Measurements from ENCODE around the gene PDCD1. TPM values are rescaled to one million over a fixed set of nuclear protein-coding genes. Genes with fewer than 3 reads are reported as not detected.

The PDCD1 gene
- total RNA-seq, 1 experiment from 2014 or later: 0.22 TPM

DNA sequence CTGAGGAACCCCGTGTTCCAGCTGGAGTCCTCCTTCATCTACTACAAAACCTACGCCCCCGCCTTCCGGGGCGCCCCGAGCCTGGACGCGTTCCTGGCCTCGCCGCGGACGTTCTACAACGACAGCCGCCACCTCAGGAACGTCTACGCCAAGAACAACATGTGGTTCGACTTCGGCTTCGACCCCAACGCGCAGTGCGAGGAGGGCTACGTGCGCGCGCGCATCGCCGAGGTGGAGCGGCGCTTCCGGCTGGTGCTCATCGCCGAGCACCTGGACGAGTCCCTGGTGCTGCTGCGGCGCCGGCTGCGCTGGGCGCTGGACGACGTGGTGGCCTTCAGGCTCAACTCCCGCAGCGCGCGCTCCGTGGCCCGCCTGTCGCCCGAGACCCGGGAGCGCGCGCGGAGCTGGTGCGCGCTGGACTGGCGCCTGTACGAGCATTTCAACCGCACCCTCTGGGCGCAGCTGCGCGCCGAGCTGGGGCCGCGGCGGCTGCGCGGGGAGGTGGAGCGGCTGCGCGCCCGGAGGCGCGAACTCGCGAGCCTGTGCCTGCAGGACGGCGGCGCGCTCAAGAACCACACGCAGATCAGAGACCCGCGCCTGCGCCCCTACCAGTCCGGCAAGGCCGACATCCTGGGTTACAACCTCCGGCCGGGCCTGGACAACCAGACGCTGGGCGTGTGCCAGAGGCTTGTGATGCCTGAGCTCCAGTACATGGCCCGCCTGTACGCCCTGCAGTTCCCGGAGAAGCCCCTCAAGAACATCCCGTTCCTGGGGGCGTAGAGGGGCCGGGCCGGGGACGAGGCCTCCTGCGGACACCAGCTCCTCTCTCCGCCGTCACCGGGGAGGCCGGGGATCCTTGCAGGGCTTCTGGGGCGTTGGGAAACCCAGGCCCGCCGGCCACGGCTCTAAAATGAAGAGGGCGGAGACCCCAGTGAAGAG is 55.0 kb downstream of the PDCD1 start:
- no TSS peak for BruUV-seq (replicated peaks)
- DNase-seq (ENCODE audit: low read depth, low spot score) (no peak), ATAC-seq (no peak)
- Histone ChIP-seq H2AFZ (ENCODE audit: low read depth, low read length, poor library complexity, severe bottlenecking) (no peak overlapping the region), H3K27ac (ENCODE audit: low read depth, low read length) (no peak overlapping the region), H3K4me3 (replicated peaks in 1 of 2; ENCODE audit: low read depth in 1 of 2, low read length in 2 of 2) (no peak overlapping the region), H3K36me3 (ENCODE audit: control insufficient read depth in 1 of 2, insufficient read depth in 2 of 2, low read length in 2 of 2) (no peaks in the 10 kb centered on the region), H3K9ac (ENCODE audit: low read length) (no peak overlapping the region), H3K79me2 (ENCODE audit: insufficient read depth, low read length) (no peaks in the 10 kb centered on the region), H3K9me2 (ENCODE audit: insufficient read depth) (no peaks in the 10 kb centered on the region), H3K4me1 (ENCODE audit: control insufficient read depth in 1 of 2, insufficient read depth in 2 of 2, low read length in 2 of 2) (no peaks in the 10 kb centered on the region), H3K9me3 (ENCODE audit: control insufficient read depth in 1 of 2, insufficient read depth in 1 of 2, low read depth in 1 of 2, low read length in 2 of 2) (no peaks in the 10 kb centered on the region), H3K4me2 (ENCODE audit: low read length) (no peak overlapping the region), H3K27me3 (ENCODE audit: insufficient read depth, low read length) (no peaks in the 10 kb centered on the region), H4K20me1 (ENCODE audit: insufficient read depth) (no peaks in the 10 kb centered on the region)
- no peak for TF ChIP-seq ZFX (IDR thresholded peaks at IDR 0.05)
- no peak for TF ChIP-seq ZNF274 (IDR thresholded peaks at IDR 0.05; ENCODE audit: low read depth, low read length)
- TF ChIP-seq YY1 (IDR thresholded peaks at IDR 0.05; ENCODE audit: extremely low read depth, insufficient replicate concordance, low read depth, low read length): no peak
- no peak for TF ChIP-seq CEBPB (IDR thresholded peaks at IDR 0.05; ENCODE audit: low read depth)
- no peak for TF ChIP-seq EZH2phosphoT487 (IDR thresholded peaks at IDR 0.05; ENCODE audit: borderline replicate concordance)
- TF ChIP-seq POLR2AphosphoS5 (IDR thresholded peaks at IDR 0.05; ENCODE audit: low read depth, low read length): no peak
- no peak for TF ChIP-seq RAD21 (IDR thresholded peaks at IDR 0.05; ENCODE audit: low read depth)
- no peak for TF ChIP-seq SIN3A (IDR thresholded peaks at IDR 0.05; ENCODE audit: low read depth)
- TF ChIP-seq, protein P1, sequence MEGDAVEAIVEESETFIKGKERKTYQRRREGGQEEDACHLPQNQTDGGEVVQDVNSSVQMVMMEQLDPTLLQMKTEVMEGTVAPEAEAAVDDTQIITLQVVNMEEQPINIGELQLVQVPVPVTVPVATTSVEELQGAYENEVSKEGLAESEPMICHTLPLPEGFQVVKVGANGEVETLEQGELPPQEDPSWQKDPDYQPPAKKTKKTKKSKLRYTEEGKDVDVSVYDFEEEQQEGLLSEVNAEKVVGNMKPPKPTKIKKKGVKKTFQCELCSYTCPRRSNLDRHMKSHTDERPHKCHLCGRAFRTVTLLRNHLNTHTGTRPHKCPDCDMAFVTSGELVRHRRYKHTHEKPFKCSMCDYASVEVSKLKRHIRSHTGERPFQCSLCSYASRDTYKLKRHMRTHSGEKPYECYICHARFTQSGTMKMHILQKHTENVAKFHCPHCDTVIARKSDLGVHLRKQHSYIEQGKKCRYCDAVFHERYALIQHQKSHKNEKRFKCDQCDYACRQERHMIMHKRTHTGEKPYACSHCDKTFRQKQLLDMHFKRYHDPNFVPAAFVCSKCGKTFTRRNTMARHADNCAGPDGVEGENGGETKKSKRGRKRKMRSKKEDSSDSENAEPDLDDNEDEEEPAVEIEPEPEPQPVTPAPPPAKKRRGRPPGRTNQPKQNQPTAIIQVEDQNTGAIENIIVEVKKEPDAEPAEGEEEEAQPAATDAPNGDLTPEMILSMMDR (IDR thresholded peaks at IDR 0.05 in 2 of 3, conservative IDR thresholded peaks at IDR 0.05 in 1 of 3; ENCODE audit: borderline replicate concordance in 1 of 3, insufficient read depth in 1 of 3, low read depth in 2 of 3, low read length in 2 of 3): no peak
- no peak for TF ChIP-seq SRF (IDR thresholded peaks at IDR 0.05; ENCODE audit: low read depth)
- TF ChIP-seq CBX3 (IDR thresholded peaks at IDR 0.05; ENCODE audit: low read depth): no peak
- no peak for TF ChIP-seq ELF1 (IDR thresholded peaks at IDR 0.05; ENCODE audit: borderline replicate concordance, low read depth)
- TF ChIP-seq, protein P2, sequence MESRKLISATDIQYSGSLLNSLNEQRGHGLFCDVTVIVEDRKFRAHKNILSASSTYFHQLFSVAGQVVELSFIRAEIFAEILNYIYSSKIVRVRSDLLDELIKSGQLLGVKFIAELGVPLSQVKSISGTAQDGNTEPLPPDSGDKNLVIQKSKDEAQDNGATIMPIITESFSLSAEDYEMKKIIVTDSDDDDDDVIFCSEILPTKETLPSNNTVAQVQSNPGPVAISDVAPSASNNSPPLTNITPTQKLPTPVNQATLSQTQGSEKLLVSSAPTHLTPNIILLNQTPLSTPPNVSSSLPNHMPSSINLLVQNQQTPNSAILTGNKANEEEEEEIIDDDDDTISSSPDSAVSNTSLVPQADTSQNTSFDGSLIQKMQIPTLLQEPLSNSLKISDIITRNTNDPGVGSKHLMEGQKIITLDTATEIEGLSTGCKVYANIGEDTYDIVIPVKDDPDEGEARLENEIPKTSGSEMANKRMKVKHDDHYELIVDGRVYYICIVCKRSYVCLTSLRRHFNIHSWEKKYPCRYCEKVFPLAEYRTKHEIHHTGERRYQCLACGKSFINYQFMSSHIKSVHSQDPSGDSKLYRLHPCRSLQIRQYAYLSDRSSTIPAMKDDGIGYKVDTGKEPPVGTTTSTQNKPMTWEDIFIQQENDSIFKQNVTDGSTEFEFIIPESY (IDR thresholded peaks at IDR 0.05; ENCODE audit: extremely low read depth, insufficient replicate concordance, low read length): no peak
- no peak for TF ChIP-seq JUND (IDR thresholded peaks at IDR 0.05)
- TF ChIP-seq, protein P3, sequence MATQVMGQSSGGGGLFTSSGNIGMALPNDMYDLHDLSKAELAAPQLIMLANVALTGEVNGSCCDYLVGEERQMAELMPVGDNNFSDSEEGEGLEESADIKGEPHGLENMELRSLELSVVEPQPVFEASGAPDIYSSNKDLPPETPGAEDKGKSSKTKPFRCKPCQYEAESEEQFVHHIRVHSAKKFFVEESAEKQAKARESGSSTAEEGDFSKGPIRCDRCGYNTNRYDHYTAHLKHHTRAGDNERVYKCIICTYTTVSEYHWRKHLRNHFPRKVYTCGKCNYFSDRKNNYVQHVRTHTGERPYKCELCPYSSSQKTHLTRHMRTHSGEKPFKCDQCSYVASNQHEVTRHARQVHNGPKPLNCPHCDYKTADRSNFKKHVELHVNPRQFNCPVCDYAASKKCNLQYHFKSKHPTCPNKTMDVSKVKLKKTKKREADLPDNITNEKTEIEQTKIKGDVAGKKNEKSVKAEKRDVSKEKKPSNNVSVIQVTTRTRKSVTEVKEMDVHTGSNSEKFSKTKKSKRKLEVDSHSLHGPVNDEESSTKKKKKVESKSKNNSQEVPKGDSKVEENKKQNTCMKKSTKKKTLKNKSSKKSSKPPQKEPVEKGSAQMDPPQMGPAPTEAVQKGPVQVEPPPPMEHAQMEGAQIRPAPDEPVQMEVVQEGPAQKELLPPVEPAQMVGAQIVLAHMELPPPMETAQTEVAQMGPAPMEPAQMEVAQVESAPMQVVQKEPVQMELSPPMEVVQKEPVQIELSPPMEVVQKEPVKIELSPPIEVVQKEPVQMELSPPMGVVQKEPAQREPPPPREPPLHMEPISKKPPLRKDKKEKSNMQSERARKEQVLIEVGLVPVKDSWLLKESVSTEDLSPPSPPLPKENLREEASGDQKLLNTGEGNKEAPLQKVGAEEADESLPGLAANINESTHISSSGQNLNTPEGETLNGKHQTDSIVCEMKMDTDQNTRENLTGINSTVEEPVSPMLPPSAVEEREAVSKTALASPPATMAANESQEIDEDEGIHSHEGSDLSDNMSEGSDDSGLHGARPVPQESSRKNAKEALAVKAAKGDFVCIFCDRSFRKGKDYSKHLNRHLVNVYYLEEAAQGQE (IDR thresholded peaks at IDR 0.05; ENCODE audit: low read depth): no peak
- TF ChIP-seq, protein P4, sequence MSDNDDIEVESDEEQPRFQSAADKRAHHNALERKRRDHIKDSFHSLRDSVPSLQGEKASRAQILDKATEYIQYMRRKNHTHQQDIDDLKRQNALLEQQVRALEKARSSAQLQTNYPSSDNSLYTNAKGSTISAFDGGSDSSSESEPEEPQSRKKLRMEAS (IDR thresholded peaks at IDR 0.05): no peak
- no peak for TF ChIP-seq EGR1 (IDR thresholded peaks at IDR 0.05; ENCODE audit: low read depth)
- no peak for TF ChIP-seq EZH2 (IDR thresholded peaks at IDR 0.05)
- POLR2A ChIA-PET: no interaction called here
- RAD21 ChIA-PET (ENCODE audit: low non-redundant PET in 1 of 2, low total read pairs in 2 of 2, uncharacterized antibody in 2 of 2, unreplicated experiment in 2 of 2): no interaction called here
- CTCF ChIA-PET: no interaction called here
- intact Hi-C loops (cut with micrococcal nuclease): no loop called here

All from HCT116 (cell line).